Measurements from ENCODE around the gene BCORL1. TPM values are rescaled to one million over a fixed set of nuclear protein-coding genes. Genes with fewer than 3 reads are reported as not detected.

BCORL1 gene
- polyA plus RNA-seq, 1 of the 3 experiments (the other 2 are of a cell fraction) = 4.2 TPM

GRCh38 chrX:129933700-129934099 lies 48.7 kb upstream of the BCORL1 start:
- no peak overlapping the region for H2AFZ ChIP-seq (ENCODE audit: low read depth)
- no peaks in the 10 kb centered on the region for H3K9me3 ChIP-seq
- H3K9me2 ChIP-seq = no peaks in the 10 kb centered on the region
- ChIA-PET POLR2A (interaction anchor here (0.6 kb wide), 1 partner anchor 46 kb away, joined by 3 read pairs; no protein-coding TSS in a partner anchor), CTCF (interaction anchor here (0.5 to 1.4 kb wide), 6 partner anchors 8 to 146 kb away, joined by 3 to 5 read pairs (median 3); no protein-coding TSS in a partner anchor)
- H3K36me3 ChIP-seq (replicated peaks in 1 of 2; ENCODE audit: control insufficient read depth in 1 of 2, insufficient read depth in 2 of 2, low read length in 1 of 2) = peaks cover 5 to 11% of the 10 kb centered on the region in 2 experiments
- H3K27me3 ChIP-seq (ENCODE audit: insufficient read depth) = peaks cover 17% of the 10 kb centered on the region; the same call in 1 of the 2 replicates
- H3K4me3 ChIP-seq (ENCODE audit: low read depth in 2 of 2, low read length in 1 of 2) = no peak overlapping the region
- DNase-seq = no peak
- H3K4me2 ChIP-seq = no peak overlapping the region
- no peak overlapping the region for H3K27ac ChIP-seq (ENCODE audit: low read depth in 2 of 2, low read length in 1 of 2)
- H3K9ac ChIP-seq = no peak overlapping the region
- TF ChIP-seq RCOR1 (IDR thresholded peaks at IDR 0.05; ENCODE audit: low read length) (no peak), SMC3 (IDR thresholded peaks at IDR 0.05; ENCODE audit: low read depth, low read length) (no peak), RAD21 (IDR thresholded peaks at IDR 0.05; ENCODE audit: low read length) (no peak), CTCF (IDR thresholded peaks at IDR 0.05) (no peak), MXI1 (IDR thresholded peaks at IDR 0.05; ENCODE audit: low read depth, low read length) (no peak), MAX (IDR thresholded peaks at IDR 0.05; ENCODE audit: low read depth) (no peak), CHD2 (IDR thresholded peaks at IDR 0.05; ENCODE audit: low read length, partially characterized antibody) (no peak)
- H3K4me1 ChIP-seq (ENCODE audit: control insufficient read depth in 1 of 2, insufficient read depth in 2 of 2, low read depth in 1 of 2, low read length in 1 of 2) = no peaks in the 10 kb centered on the region; a peak in 1 of 4 replicates
- WGBS (ENCODE audit: low lambda C conversion rate) = 48% methylated on average over 5 of the region's 7 CpGs
- peaks cover 14% of the 10 kb centered on the region for H3F3A ChIP-seq (replicated peaks; ENCODE audit: insufficient read depth)
- no peaks in the 10 kb centered on the region for H3K79me2 ChIP-seq (ENCODE audit: insufficient read depth)
- no peaks in the 10 kb centered on the region for H4K20me1 ChIP-seq (ENCODE audit: insufficient read depth)

GRCh38 chrX:129934461-129934860 lies 48.0 kb upstream of the BCORL1 start:
- Histone ChIP-seq H3K4me3 (ENCODE audit: low read depth in 2 of 2, low read length in 1 of 2) (no peak overlapping the region), H4K20me1 (ENCODE audit: insufficient read depth) (no peaks in the 10 kb centered on the region), H3F3A (replicated peaks; ENCODE audit: insufficient read depth) (peaks cover 14% of the 10 kb centered on the region), H3K36me3 (replicated peaks in 1 of 2; ENCODE audit: control insufficient read depth in 1 of 2, insufficient read depth in 2 of 2, low read length in 1 of 2) (peaks cover 0 to 4% of the 10 kb centered on the region in 2 experiments), H3K9me2 (no peaks in the 10 kb centered on the region), H3K27ac (ENCODE audit: low read depth in 2 of 2, low read length in 1 of 2) (no peak overlapping the region), H3K9me3 (no peaks in the 10 kb centered on the region), H2AFZ (ENCODE audit: low read depth) (no peak overlapping the region), H3K9ac (no peak overlapping the region), H3K4me1 (ENCODE audit: control insufficient read depth in 1 of 2, insufficient read depth in 2 of 2, low read depth in 1 of 2, low read length in 1 of 2) (no peaks in the 10 kb centered on the region; a peak in 1 of 4 replicates), H3K27me3 (ENCODE audit: insufficient read depth) (peaks cover 18% of the 10 kb centered on the region; the same call in 1 of the 2 replicates), H3K4me2 (no peak overlapping the region), H3K79me2 (ENCODE audit: insufficient read depth) (no peaks in the 10 kb centered on the region)
- ChIA-PET CTCF (interaction anchor here (0.9 to 1.4 kb wide), 3 partner anchors 9 to 126 kb away, joined by 3 to 5 read pairs (median 4); no protein-coding TSS in a partner anchor), POLR2A (no interaction called here)
- DNase-seq = no peak
- 70% methylated on average over 10 of the region's 10 CpGs for WGBS (ENCODE audit: low lambda C conversion rate)
- no peak for TF ChIP-seq MEF2A (IDR thresholded peaks at IDR 0.05; ENCODE audit: borderline replicate concordance, low read depth)
- no peak for TF ChIP-seq SMC3 (IDR thresholded peaks at IDR 0.05; ENCODE audit: low read depth, low read length)
- no peak for TF ChIP-seq GATA2 (CRISPR knock-in tag; IDR thresholded peaks at IDR 0.05)
- TF ChIP-seq EP300 (IDR thresholded peaks at IDR 0.05; ENCODE audit: borderline replicate concordance in 1 of 2, low read depth in 1 of 2, low read length in 1 of 2) = no peak
- TF ChIP-seq RAD21 (IDR thresholded peaks at IDR 0.05; ENCODE audit: low read length) = no peak
- TF ChIP-seq FOXM1 (IDR thresholded peaks at IDR 0.05; ENCODE audit: low read depth) = no peak
- no peak for TF ChIP-seq RXRA (IDR thresholded peaks at IDR 0.05; ENCODE audit: borderline replicate concordance, low read depth)
- TF ChIP-seq EZH2phosphoT487 (IDR thresholded peaks at IDR 0.05; ENCODE audit: borderline replicate concordance, low read depth) = no peak
- TF ChIP-seq ELF1 (IDR thresholded peaks at IDR 0.05) = no peak
- TF ChIP-seq POLR2AphosphoS5 (IDR thresholded peaks at IDR 0.05; ENCODE audit: low read depth, low read length) = no peak
- TF ChIP-seq TAF1 (IDR thresholded peaks at IDR 0.05; ENCODE audit: borderline replicate concordance, low read depth, low read length) = no peak
- no peak for TF ChIP-seq NRF1 (IDR thresholded peaks at IDR 0.05; ENCODE audit: low read depth, low read length)
- TF ChIP-seq TEAD4 (IDR thresholded peaks at IDR 0.05; ENCODE audit: borderline replicate concordance, insufficient read depth) = no peak
- no peak for TF ChIP-seq REST (IDR thresholded peaks at IDR 0.05; ENCODE audit: low read depth, low read length)
- no peak for TF ChIP-seq USF1 (IDR thresholded peaks at IDR 0.05; ENCODE audit: borderline replicate concordance, low read depth)

All from SK-N-SH (cell line).